Measurements from ENCODE around the gene OR8B3.

DNA sequence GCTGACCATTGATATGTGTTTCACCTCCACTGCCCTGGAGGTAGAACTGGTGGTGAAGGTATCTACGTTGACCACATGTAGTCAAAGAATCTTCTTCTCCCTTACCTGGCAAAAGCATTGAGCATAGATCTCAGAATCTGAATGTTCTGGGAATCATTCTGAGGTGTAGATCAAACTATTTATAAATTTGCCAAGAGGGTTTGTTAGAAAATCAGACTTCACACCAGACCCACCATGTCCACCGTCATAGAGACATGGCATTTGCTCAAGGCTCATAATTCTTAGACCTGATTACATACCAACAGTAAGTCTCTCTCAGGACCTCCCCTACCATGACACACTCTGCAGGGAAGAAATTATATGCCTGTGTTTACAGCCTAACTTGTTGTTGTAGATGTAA is 14.4 kb downstream of the OR8B3 start, which contains the start of gene OR8B2:
- TF ChIP-seq, protein P1, sequence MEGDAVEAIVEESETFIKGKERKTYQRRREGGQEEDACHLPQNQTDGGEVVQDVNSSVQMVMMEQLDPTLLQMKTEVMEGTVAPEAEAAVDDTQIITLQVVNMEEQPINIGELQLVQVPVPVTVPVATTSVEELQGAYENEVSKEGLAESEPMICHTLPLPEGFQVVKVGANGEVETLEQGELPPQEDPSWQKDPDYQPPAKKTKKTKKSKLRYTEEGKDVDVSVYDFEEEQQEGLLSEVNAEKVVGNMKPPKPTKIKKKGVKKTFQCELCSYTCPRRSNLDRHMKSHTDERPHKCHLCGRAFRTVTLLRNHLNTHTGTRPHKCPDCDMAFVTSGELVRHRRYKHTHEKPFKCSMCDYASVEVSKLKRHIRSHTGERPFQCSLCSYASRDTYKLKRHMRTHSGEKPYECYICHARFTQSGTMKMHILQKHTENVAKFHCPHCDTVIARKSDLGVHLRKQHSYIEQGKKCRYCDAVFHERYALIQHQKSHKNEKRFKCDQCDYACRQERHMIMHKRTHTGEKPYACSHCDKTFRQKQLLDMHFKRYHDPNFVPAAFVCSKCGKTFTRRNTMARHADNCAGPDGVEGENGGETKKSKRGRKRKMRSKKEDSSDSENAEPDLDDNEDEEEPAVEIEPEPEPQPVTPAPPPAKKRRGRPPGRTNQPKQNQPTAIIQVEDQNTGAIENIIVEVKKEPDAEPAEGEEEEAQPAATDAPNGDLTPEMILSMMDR (IDR thresholded peaks at IDR 0.05; ENCODE audit: low read length), result no peak
- no peak for TF ChIP-seq EZH2 (optimal IDR thresholded peaks at IDR 0.05; ENCODE audit: low read depth, low read length)
